ENCODE results near the gene HNRNPK.

The HNRNPK gene

GRCh38 chr9:83932011-83932410 lies 48.0 kb downstream of the HNRNPK start:
- no peak for DNase-seq

- no peak for DNase-seq
Measured at GRCh38 chr9:83930881-83931280, 49.1 kb downstream of the HNRNPK start.

- DNase-seq: no peak
Measured at GRCh38 chr9:83927591-83927990, 52.4 kb downstream of the HNRNPK start.

GRCh38 chr9:83920927-83921707 lies 58.9 kb downstream of the HNRNPK start, which contains the start of gene KIF27:
TSS of gene KIF27 (minus strand) at chr9:83921432. CDS start at chr9:83915591, 5,841 bp downstream.
- peak; percentile 68 for DNase-seq

GRCh38 chr9:83920469-83920926 lies 59.5 kb downstream of the HNRNPK start:
- DNase-seq: no peak

GRCh38 chr9:83919111-83919510 lies 60.9 kb downstream of the HNRNPK start:
- no peak for DNase-seq
